CD4-positive, alpha-beta T cell (primary cell): ENCODE results near the gene CYTH2. TPM values are rescaled to one million over a fixed set of nuclear protein-coding genes. Genes with fewer than 3 reads are reported as not detected.

Source experiments
- ATAC-seq: fragments of 200-7000 bp; cut with Tn5 transposase; one replicate; pipeline ENCODE4 v1.10.0; 2022; ENCODE audit warnings: mild to moderate bottlenecking; ENCODE audit not compliant: poor library complexity
- CTCF ChIA-PET: fragments of 350-600 bp; sonication (Branson Sonifier 250); formaldehyde crosslinking; loops from one replicate; lab custom pipeline; 2021; ENCODE audit warnings: antibody characterized with exemption, inconsistent platforms; lab: Charles Lee
- POLR2A ChIA-PET: fragments of 350-600 bp; sonication (Branson Sonifier 250); formaldehyde crosslinking; loops from one replicate; lab custom pipeline; 2021; ENCODE audit warnings: antibody characterized with exemption, inconsistent platforms; lab: Charles Lee
- DNase-seq, 14 experiments: peaks; one replicate each; pipeline ENCODE4 v3.0.0-alpha.2; 2013 to 2020; ENCODE audit warnings: mixed read lengths in 2 of 14
- H3K27ac ChIP-seq, 2 donors: one replicate each; pipeline versions ENCODE4 v1.5.1 to v1.7.0; 2013; ENCODE audit warnings: low read length in 2 of 2, low read depth in 1 of 2, mild to moderate bottlenecking in 1 of 2
- H3K27me3 ChIP-seq, 2 experiments: 1 replicate in 1 of 2; 2 replicates in 1 of 2; pipeline versions ENCODE4 v1.6.1 to v1.7.0; 2013; ENCODE audit warnings: low read length in 2 of 2, control low read depth in 1 of 2, mild to moderate bottlenecking in 1 of 2, moderate library complexity in 1 of 2; ENCODE audit not compliant: insufficient read depth in 2 of 2, control insufficient read depth in 1 of 2
- H3K36me3 ChIP-seq: one replicate; pipeline ENCODE4 v1.6.1; 2013; ENCODE audit warnings: low read length, control low read depth; ENCODE audit not compliant: insufficient read depth
- H3K4me1 ChIP-seq: one replicate; pipeline ENCODE4 v1.6.1; 2013; ENCODE audit warnings: low read length, control low read depth; ENCODE audit not compliant: insufficient read depth
- H3K4me3 ChIP-seq: one replicate; pipeline ENCODE4 v1.5.1; 2013; ENCODE audit warnings: mild to moderate bottlenecking, low read length, moderate library complexity
- H3K9me3 ChIP-seq, 2 experiments: 1 replicate in 1 of 2; 2 replicates in 1 of 2; pipeline versions ENCODE4 v1.6.1 to v1.7.0; 2013; ENCODE audit warnings: low read length in 2 of 2, mild to moderate bottlenecking in 2 of 2, control low read depth in 1 of 2, moderate library complexity in 1 of 2; ENCODE audit not compliant: control insufficient read depth in 1 of 2, insufficient read depth in 1 of 2
- H3K27ac Mint-ChIP-seq: one replicate; pipeline ENCODE4 v1.8.0; 2020; ENCODE audit warnings: mixed read lengths
- H3K27me3 Mint-ChIP-seq: one replicate; pipeline ENCODE4 v1.8.0; 2021; ENCODE audit warnings: mixed read lengths
- H3K36me3 Mint-ChIP-seq: one replicate; pipeline ENCODE4 v1.8.0; 2021; ENCODE audit warnings: low read depth, mixed read lengths
- H3K4me1 Mint-ChIP-seq: one replicate; pipeline ENCODE4 v1.8.0; 2021; ENCODE audit warnings: low read depth, mixed read lengths
- H3K4me3 Mint-ChIP-seq: one replicate; pipeline ENCODE4 v1.8.0; 2020; ENCODE audit warnings: mild to moderate bottlenecking, mixed read lengths
- H3K9me3 Mint-ChIP-seq: one replicate; pipeline ENCODE4 v1.8.0; 2020; ENCODE audit warnings: mixed read lengths
- CTCF ChIP-seq: fragments of 200-600 bp; IDR thresholded peaks from one replicate; pipeline ENCODE4 v1.8.0; 2022; ENCODE audit warnings: antibody characterized with exemption, mild to moderate bottlenecking
- intact Hi-C, 2 experiments: fragments of 100-400 bp; cut with DNase I in 1 of 2; cut with micrococcal nuclease in 1 of 2; formaldehyde crosslinking; loops; one replicate each; pipeline versions ENCODE4 v1.15.1 to v1.9.0; 2023 to 2025; cut with DNase I, micrococcal nuclease
- total RNA-seq, 174 experiments: library from RNA in 2 of 174; stranded (reverse) in 2 of 174; gene quantifications; one replicate each; pipeline ENCODE4 v1.2.3 and lab custom pipeline; 2021 to 2026

Gene CYTH2
- total RNA-seq, 2 experiments from 2014 or later, result 23.4 to 25.3 TPM

- no peak for ATAC-seq
- H3K4me3 Mint-ChIP-seq, result no peak overlapping the region
- CTCF ChIA-PET, result no interaction called here
Measured at GRCh38 chr19:48524732-48525131, 55.6 kb downstream of the CYTH2 start.

GRCh38 chr19:48529156-48529555, 60.0 kb downstream of the CYTH2 start:
- peaks cover 5% of the 10 kb centered on the region for H3K27me3 Mint-ChIP-seq

More at GRCh38 chr19:48524732-48525131, 55.6 kb downstream of the CYTH2 start:
- Mint-ChIP-seq H3K4me1 (no peaks in the 10 kb centered on the region), H3K36me3 (peaks cover 3% of the 10 kb centered on the region), H3K9me3 (peaks cover 9% of the 10 kb centered on the region), H3K27me3 (peaks cover 5% of the 10 kb centered on the region), H3K27ac (no peak overlapping the region)
- no peak overlapping the region for H3K27ac ChIP-seq
- H3K4me1 ChIP-seq, result no peaks in the 10 kb centered on the region
- intact Hi-C loops, result loop anchor here in 1 of 2 experiments (1.0 kb wide), 1 partner anchor 25 kb away; no protein-coding TSS in a partner anchor
- POLR2A ChIA-PET, result no interaction called here
- peaks cover 10 to 31% of the 10 kb centered on the region in 2 experiments for H3K9me3 ChIP-seq
- H3K27me3 ChIP-seq, result peaks cover 0 to 4% of the 10 kb centered on the region in 2 experiments
- TF ChIP-seq CTCF, result no peak
- no peak for DNase-seq
- H3K4me3 ChIP-seq, result no peak overlapping the region
- H3K36me3 ChIP-seq, result no peaks in the 10 kb centered on the region

GRCh38 chr19:48530066-48530720, 61.0 kb downstream of the CYTH2 start:
- DNase-seq (no peak), ATAC-seq (no peak)
- Mint-ChIP-seq H3K4me3 (no peak overlapping the region), H3K4me1 (no peaks in the 10 kb centered on the region), H3K36me3 (peaks cover 3% of the 10 kb centered on the region), H3K27me3 (peaks cover 5% of the 10 kb centered on the region), H3K27ac (no peak overlapping the region), H3K9me3 (peaks cover 7% of the 10 kb centered on the region)
- intact Hi-C loops, result no loop called here
- Histone ChIP-seq H3K36me3 (no peaks in the 10 kb centered on the region), H3K27ac (no peak overlapping the region), H3K27me3 (peaks cover 0 to 7% of the 10 kb centered on the region in 2 experiments), H3K4me3 (no peak overlapping the region), H3K4me1 (no peaks in the 10 kb centered on the region), H3K9me3 (peaks cover 10 to 32% of the 10 kb centered on the region in 2 experiments)
- TF ChIP-seq CTCF, result no peak
- ChIA-PET CTCF (no interaction called here), POLR2A (no interaction called here)

More at GRCh38 chr19:48529156-48529555, 60.0 kb downstream of the CYTH2 start:
- DNase-seq (no peak), ATAC-seq (no peak)
- ChIA-PET POLR2A (no interaction called here), CTCF (no interaction called here)
- Mint-ChIP-seq H3K4me1 (no peaks in the 10 kb centered on the region), H3K4me3 (no peak overlapping the region), H3K9me3 (peaks cover 9% of the 10 kb centered on the region), H3K36me3 (peaks cover 3% of the 10 kb centered on the region), H3K27ac (no peak overlapping the region)
- Histone ChIP-seq H3K27ac (no peak overlapping the region), H3K36me3 (no peaks in the 10 kb centered on the region), H3K9me3 (peaks cover 10 to 36% of the 10 kb centered on the region in 2 experiments), H3K27me3 (peaks cover 0 to 7% of the 10 kb centered on the region in 2 experiments), H3K4me1 (no peaks in the 10 kb centered on the region), H3K4me3 (no peak overlapping the region)
- no peak for TF ChIP-seq CTCF
- intact Hi-C loops, result no loop called here
